NCI-H524 (cell line): ENCODE results near the gene MANF.

Source experiments
- DNase-seq, 2 experiments: peaks; one replicate each; lab custom pipeline; 2025; lab: John Stamatoyannopoulos, UW

MANF gene

DNA sequence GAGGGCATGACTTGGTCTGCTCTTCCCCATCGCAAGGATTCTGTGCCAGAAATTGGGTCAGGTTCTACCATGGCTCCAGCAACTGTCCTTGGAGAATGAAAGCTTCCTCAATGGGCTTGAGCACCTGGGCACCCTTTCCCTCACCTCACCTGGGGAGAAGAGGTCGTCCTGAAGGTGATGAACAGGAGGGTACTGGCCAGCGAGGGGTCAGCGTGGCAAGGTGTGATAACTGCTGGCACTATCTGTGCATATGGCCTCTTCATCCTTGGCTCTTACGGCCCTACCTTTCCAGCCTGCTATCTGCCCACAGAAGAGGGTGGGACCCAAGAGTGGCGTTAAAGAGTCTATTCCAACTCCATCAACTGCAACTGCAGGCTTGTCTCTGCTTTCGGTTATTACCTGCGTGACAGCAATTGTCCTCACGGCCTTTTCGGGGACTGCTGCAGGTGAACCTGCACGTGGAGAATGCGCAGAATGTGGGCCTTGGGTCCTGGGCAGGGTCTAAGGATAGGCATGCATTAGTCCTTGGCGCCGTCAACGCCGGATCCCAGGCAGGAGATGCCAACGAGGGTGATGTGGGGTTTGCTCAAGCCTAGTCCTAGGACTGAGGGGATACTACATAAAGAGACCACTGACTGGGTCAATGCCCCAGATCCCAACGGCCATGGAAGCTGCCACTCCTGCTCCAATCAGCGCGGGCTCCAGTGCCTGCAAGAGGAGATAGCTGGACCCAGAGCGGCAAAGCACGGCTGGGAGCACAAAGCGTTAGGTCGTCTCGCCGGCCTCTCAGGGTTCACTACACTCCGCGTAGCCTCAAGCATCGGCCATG lies 5.4 kb downstream of the MANF start:
- DNase-seq: no peak

DNA sequence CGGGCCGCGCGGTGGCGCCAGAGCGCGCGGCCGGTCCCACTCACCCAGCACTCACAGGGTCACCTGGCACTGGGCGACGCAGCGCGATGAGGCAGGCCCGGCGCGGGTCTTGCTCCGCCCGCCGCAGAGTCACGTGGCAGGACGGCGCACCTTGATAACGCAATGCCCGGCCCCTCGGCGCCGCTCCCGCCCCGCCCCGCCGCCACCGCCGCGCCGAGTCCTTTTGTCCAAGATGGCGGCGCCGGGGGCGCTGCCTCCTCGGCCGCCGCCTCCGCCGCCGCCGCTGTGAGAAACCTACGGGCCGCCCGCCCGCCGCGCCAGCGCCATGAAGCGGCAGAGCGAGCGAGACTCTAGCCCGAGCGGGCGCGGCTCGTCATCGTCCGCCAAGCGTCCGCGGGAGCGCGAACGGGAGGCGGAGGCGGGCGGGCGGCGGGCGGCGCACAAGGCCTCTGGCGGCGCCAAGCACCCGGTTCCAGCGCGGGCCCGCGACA lies 6.0 kb downstream of the MANF start, which contains the start of gene RBM15B:
TSS of gene RBM15B (plus strand) at position 211 of the 491 bp plus-strand sequence. CDS start at position 326, 115 bp downstream.
- DNase-seq: peak; percentile 72 to 93

DNA sequence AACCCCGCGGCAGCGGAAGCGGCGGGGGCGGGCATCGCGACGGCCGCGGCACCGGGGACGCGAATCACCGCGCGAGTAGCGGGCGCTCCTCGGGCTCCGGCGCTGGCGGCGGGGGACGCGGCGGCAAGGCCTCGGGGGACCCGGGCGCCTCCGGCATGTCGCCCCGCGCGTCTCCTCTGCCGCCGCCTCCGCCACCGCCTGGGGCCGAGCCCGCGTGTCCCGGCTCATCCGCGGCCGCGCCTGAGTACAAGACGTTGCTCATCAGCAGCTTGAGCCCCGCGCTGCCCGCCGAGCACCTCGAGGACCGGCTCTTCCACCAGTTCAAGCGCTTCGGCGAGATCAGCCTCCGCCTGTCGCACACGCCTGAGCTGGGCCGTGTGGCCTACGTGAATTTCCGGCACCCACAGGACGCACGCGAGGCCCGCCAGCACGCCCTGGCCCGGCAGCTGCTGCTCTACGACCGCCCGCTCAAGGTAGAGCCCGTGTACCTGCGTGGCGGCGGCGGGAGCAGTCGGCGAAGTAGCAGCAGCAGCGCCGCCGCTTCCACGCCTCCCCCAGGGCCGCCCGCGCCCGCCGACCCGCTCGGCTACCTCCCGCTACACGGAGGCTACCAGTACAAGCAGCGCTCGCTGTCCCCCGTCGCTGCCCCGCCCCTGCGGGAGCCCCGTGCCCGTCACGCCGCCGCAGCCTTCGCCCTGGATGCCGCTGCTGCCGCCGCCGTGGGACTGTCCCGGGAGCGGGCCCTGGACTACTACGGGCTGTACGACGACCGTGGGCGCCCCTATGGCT lies 6.7 kb downstream of the MANF start:
- peak in 1 of 2 experiments; percentile 13 for DNase-seq

DNA sequence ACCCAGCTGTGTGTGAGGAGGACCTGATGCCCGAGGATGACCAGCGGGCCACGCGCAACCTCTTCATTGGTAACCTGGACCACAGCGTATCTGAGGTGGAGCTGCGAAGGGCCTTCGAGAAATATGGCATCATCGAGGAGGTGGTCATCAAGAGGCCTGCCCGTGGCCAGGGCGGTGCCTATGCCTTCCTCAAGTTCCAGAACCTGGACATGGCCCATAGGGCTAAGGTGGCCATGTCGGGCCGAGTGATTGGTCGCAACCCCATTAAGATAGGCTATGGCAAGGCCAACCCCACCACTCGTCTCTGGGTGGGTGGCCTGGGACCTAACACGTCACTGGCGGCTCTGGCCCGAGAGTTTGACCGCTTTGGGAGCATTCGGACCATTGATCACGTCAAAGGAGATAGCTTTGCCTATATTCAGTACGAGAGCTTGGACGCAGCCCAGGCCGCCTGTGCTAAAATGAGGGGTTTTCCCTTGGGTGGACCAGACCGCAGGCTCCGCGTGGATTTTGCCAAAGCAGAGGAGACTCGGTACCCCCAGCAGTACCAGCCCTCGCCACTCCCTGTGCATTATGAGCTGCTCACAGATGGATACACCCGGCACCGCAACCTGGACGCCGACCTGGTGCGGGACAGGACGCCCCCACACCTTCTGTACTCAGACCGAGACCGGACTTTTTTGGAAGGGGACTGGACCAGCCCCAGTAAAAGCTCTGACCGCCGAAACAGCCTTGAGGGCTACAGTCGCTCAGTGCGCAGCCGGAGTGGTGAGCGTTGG lies 7.5 kb downstream of the MANF start:
- no peak for DNase-seq

DNA sequence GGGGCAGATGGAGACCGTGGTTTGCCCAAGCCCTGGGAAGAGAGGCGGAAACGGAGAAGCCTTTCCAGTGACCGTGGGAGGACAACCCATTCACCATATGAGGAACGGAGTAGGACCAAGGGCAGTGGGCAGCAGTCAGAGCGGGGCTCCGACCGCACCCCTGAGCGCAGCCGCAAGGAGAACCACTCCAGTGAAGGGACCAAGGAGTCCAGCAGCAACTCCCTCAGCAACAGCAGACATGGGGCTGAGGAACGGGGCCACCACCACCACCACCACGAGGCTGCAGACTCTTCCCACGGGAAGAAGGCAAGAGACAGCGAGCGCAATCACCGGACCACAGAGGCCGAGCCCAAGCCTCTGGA lies 8.0 kb downstream of the MANF start:
- DNase-seq: no peak

DNA sequence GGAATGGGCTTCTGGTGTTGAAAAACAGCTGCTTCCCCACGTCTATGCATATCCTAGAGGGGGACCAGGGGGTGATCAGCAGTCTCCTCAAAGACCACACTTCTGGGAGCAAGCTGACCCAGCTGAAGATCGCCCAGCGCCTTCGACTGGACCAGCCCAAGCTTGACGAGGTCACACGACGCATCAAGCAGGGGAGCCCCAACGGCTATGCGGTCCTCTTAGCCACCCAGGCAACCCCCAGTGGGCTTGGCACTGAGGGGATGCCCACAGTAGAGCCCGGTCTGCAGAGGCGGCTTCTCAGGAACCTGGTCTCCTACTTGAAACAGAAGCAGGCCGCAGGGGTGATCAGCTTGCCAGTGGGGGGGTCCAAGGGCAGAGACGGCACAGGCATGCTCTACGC lies 8.5 kb downstream of the MANF start:
- no peak for DNase-seq

DNA sequence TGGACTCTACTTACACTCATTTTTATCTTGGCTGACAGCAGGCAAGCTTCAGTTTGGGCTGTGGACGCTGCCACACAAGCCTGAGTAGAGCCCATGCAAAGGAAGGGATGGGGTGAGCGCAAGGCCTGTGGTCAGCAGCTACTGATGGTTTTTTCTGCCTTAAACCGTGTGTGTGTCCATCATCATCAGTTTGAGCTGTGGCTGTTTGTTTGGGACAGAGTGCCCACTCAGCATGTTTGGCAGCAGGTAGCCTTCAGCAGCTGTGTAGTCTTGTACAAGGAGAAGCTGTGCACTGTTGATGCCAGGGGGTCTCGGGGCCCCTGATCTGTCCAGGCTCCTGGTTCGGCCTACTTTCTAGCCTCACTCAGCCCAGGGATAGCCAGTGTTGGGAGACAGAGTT lies 9.4 kb downstream of the MANF start:
- DNase-seq: no peak

DNA sequence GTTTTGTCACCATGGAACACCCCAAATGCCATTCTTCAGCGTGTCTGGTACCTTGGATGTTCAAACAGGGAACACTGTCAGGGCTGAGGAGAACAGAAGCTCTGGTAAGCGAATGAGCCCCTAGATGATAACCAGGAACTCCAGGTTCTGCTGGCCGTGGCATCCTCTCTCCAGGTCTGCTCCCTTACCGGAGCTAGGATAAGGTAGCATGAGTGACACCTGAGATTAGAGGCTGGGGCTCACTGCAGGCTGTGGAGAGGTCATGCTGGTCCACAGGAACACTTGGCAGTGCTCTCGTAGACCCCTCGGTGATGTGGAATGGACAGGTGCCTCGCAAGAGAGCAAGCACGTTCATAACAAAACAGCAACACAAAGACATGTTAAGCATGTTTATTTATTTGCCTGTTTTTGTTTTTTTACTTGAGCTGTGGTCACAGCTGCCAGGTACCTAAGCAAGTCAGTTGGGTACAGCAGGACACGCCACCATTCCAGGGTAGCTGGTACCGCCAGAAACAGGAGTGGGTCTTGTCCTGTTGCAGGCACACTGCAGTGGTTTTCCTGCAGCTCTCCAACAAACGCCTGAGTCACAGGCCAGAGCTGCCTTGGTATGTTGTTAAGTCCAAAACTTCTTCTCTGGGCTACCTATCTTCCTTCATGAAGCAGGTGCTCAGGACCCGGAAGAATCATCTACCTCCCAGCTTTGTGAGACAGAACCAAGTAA lies 10.6 kb downstream of the MANF start:
- DNase-seq: no peak

DNA sequence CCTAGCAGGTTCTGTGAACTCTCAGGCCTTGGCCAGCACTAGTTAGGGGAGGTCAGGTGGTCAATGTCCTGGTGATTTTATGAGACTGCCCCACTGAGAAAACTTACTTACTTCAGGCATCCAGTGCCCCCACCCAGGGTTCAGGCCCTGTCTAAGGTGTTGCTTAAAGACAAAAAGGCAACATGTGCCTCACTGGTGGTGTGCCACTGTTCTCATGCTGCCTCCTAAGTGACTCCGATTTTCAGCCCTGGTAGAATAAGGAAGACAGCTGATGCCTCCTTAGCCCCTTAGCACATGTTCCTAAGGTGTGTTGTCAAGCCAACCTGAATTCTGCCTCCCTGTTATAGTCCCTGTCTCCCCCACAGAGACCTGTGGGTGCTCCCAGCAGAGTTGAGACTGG lies 11.3 kb downstream of the MANF start:
- DNase-seq: peak in 1 of 2 experiments; percentile 11

DNA sequence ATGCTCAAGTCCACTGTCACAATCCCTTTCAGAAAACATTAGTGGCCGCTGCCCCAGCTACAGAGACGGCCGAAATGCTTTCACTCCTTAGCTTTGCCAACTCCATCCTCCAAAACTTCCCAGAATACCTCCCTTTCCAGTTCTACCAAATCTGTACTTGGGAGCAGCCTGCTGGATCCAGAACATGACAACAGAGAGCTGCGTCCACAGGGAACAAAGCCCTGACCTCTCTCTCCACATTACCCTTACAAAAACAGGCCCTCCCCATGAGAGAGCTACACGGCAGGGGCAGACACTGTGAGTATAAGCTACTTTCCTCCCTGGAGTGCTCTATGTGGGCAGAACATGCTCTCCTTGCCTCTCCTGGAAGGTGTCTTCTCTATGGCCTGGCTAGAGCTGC lies 12.3 kb downstream of the MANF start:
- DNase-seq: no peak

DNA sequence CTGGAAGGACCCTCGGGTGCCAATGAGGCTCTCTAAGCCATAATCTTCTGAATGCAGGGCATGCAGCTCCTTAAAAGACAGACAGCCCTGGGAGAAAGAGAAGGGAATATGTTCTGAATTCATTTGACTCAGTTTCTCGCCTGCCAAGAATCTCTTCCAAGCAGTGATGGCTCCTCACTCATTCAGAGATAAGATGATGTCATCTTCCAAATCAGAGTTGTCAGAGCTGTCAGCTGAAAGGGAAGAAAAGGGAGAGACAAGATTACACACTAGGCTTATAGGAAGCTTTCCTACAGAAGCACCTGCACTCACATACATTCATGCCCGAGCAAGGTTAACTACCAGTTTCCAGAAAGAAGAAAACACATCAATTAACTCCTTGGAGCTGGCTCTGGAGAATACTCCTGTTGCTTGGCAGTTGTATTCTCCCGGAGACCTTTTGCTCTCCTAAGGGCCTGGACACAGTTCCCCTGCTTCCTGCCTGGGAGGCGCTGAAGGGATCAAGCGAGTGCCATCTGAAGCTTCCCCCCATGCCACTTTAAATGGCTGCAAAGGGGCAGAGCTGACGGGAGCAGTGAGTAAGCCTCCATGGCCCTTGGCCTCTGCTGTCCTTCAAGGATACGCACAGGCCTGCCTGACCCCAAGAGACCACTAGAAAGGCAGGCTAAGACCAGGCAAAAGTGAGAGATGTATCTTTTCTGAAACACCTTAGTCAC lies 13.7 kb downstream of the MANF start:
- no peak for DNase-seq

DNA sequence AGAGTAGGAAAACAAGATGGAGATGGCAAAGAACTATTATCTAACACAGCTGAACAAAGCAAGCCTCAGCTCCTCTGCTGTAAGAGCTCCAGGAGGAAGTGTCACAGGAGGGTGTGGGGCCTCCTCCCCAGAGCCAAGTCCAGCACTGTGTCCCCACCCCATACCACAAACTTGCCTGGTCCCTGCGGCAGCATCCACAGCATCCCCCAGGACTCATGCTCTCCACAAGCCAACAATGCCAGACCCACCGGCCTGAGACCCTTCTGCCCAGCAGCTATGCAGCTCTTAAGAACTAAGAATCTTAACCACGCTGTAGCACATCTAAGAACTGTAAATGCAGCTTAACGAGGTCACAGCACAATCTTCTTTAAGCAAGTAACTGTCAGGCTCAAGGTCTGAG lies 15.1 kb downstream of the MANF start:
- DNase-seq: no peak

DNA sequence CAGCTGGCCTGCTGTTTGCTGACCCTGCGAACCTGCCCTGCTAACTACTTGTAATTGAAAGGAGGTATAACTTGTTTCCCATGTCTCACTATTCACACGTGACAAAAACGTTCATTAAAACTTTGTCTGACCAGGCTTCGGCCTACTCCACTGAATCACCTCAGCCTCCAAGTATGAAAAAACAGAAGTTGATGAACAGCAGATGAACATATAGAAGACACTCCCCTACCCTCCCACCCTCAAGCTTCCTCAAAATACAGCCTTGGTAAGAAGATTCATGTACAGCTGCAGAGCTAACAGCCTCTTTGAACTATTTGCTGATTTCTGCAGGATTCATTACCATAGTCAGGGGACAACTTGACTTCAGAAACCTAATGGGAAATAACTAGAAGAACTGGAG lies 16.6 kb downstream of the MANF start:
- DNase-seq: no peak

DNA sequence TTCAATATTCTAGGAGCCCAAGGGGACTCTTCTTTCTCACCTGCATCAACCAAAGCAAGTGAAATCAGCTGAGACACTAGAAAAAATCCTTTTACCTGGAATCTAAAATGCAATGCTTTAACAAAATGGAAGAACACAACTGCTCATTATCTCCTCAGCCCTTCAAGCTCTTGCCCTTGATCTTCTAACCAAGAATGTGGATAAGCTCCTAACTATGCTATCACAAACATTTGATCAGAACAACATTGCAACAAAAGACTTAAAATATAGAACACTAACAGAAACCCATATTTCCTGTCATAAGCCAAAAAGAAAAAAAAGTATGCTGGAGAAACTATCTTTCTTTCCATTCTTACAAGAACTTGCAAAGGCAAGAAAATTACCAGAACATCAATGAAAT lies 18.6 kb downstream of the MANF start:
- no peak for DNase-seq

DNA sequence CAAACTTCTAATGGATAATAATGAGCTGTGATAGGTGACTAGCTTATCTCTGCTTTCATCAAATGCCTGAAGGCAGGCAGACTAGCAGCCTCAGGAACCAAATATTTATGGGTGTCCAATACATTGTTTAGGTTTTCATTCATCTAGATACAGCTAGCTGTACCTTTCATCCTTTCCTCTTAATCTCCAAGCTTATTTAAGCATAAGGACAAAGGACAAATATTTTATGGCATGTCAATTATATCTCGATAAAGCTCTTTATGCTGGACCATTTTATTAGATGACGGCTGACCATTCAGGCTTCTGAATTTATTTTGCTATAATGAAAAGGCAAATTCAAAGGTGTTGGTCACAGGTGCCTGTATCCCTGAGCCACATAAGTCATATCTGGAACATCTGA lies 22.9 kb downstream of the MANF start:
- DNase-seq: no peak

DNA sequence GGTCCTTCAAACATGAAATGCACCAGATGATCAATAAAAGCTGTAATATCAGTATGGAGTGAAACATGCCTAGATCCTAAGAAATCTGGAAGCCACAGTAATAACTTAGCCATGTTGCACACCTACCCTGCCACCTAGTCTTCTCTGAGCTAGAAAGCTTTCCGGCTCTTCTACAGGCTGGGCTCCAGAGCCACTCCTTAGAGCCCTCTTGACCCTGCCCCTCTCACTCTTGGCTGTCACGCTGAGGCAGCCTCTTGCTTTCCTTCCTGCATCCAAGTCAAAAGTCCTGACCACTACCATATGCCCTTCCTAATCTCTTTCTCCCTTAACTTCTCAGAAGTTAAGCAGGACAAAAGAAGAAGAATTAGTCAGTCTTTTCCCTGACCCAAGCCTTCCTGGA lies 23.7 kb downstream of the MANF start:
- DNase-seq: no peak

DNA sequence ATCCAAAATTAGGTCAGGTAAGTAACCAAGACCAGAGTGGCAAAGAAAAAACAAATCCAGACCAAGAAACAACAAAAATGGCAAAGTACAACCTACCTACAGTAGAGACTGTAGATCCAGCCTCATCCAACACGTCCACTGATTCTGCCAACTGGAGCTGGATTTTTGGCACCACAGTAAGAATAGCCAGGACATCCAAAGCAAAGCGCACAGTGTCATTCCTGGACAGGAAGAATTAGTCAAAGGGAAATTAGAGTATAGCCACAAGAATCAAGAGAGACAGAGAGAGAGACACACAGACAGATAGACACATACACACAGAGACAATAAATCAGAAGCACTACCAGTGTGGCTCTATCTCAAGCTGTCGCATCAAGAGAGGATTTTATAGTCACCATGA lies 37.1 kb downstream of the MANF start:
- no peak for DNase-seq

DNA sequence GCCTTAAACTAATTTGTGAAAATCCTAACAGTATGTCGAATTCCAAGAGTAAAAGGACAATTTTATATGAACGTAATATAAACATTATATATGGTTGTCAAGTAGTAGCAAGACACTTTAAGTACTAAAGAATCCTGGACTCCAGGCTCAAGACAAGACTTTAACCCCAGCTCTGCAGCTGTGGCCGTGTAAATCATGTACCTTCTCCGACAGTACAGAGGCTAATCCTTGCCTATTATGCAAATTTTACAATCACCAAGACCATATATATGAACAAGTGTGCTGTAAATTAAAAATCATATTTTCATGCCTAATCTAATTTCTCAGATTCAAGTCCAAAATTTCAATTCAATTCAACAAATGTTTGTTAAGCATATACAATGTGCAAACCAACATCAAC lies 41.8 kb downstream of the MANF start:
- DNase-seq: no peak

DNA sequence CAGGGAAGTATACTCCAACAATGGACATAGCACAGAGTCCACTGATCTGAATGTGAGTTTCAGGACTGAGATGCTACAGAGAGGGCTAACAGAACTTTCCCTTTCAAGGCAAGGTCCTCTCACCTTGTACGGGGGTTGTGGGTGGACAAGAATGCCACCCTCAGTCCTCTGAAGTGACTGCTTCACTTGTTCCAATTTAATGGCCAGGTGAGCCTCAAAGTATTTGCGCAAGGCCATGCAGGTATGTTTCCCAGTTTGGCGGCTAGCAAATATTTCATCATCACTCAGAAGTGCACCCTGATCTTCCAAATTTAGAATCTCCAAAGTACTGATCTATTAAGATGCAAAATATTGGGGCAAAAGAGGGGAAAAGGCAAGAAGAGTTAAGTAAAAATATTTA lies 44.0 kb downstream of the MANF start:
- no peak for DNase-seq

DNA sequence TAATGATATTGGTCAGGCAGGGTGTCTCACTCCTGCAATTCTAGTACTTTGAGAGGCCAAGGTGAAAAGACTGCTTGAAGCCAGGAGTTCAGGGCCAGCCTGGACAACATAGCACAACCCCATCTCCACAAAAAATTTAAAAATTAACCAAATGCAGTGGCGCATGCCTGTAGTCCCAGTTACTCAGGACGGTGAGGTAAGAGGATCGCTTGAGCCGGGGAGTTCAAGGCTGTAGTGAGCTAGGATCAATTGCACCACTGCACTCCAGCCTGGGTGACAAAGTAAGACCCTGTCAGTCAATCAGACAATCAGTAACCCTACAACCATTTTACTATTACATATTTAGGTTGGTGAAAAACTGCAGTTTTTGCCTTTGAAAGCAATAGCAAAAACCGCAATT lies 49.0 kb downstream of the MANF start:
- DNase-seq: no peak

DNA sequence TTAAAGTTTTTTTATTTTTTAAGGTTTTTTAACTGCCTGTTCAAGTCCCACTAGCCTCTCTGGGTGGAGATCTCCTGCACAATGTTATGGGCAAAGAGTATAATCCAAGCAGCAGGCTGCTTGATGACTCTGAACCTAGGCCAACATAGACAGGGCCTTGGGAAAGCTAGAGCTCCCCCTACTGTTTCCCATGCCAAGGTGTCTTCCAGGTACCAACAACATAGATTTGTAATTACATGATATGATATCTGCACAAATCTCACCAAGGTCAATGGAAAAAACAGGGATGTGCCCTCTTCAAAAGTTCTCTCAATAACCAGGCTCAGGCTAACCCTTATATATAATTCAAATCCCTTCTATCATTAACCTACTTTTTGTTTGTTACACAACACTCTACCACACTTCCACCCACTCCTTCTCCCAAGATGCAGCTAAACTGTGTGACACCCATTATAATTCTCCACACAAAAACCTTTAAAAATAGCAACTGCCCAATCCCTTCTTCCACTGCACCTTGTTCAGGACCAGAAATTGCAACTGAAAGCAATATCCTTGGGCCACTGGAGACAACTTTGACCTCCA lies 49.7 kb downstream of the MANF start:
- DNase-seq: peak; percentile 4 to 57
